Choroid plexus epithelial cell (primary cell): ENCODE measurements around the gene HOXD4.
A peak's percentile ranks its signal among the peaks of the same experiment; 100 is the strongest.

Experiments used
- DNase-seq: peaks from one replicate; pipeline ENCODE4 v3.0.0-alpha.2; 2010; ENCODE audit warnings: low read depth
- H3K4me3 ChIP-seq: 2 replicates; pipeline ENCODE4 v1.5.1; 2011; ENCODE audit warnings: low read depth, mild to moderate bottlenecking, control low read depth, low read length, moderate library complexity
- TF ChIP-seq, protein P1 (sequence below): conservative IDR thresholded peaks from 2 replicates; pipeline ENCODE4 v1.5.1; 2011; ENCODE audit warnings: low read depth, mild to moderate bottlenecking, control low read depth, inconsistent platforms, low read length, moderate library complexity

Gene HOXD4

DNA sequence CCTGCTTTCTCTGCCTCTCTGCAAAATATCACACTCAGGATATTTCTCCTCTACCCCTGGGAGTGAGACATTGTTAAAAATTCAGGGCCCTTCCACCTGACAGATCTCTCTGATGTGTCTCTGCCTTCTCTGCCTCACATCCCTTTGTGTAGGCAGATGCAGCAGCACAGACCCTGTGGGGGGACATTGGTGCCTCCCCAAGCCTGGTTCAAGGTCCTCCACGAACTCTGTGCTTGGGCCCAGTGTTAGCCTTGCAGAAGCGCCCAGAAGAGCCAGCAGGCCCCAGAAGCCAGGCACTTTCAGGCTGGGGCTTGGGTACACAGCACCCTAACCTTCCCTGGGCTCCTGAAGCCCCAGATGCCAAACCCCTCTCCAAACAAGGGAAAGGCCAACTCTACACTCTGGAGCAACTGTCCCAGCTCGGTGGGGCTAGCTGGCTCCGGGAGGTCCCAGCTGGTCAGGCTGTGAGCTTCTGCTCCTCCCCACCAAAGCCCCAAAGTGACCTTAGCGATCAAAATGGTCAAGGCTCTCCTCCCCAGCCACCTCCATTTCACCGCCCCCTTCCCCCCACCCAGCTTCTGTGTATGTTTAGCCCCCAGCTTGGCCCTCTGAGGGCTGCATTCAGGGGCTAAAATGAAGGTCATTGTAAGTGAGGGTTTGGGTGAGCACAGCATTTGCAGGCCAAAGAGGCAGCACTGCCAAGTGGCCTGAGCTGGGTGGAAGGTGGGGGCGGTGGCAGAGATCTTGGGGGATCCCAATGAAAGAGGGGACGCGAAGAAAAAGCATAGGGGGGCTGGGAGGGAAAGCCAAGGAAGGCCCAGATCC is 26.2 kb upstream of the HOXD4 start:
- TF ChIP-seq, protein P1, sequence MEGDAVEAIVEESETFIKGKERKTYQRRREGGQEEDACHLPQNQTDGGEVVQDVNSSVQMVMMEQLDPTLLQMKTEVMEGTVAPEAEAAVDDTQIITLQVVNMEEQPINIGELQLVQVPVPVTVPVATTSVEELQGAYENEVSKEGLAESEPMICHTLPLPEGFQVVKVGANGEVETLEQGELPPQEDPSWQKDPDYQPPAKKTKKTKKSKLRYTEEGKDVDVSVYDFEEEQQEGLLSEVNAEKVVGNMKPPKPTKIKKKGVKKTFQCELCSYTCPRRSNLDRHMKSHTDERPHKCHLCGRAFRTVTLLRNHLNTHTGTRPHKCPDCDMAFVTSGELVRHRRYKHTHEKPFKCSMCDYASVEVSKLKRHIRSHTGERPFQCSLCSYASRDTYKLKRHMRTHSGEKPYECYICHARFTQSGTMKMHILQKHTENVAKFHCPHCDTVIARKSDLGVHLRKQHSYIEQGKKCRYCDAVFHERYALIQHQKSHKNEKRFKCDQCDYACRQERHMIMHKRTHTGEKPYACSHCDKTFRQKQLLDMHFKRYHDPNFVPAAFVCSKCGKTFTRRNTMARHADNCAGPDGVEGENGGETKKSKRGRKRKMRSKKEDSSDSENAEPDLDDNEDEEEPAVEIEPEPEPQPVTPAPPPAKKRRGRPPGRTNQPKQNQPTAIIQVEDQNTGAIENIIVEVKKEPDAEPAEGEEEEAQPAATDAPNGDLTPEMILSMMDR, result no peak
- DNase-seq, result no peak
- no peak overlapping the region for H3K4me3 ChIP-seq

DNA sequence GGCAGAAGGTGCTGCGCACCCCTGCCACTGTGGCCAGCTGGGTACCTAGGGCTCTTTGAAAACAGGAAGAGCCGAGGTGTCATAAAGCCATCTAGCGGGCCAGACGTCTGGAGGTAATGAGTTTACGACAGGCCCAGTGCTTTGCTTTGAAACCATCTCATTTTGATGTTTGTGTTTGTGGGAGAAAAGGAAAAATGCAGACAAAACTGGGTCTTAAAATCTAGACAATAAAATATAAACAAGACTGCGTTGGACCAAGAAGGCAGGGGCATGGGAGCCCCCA is 25.6 kb upstream of the HOXD4 start:
- TF ChIP-seq, protein P1, result no peak
- no peak overlapping the region for H3K4me3 ChIP-seq
- DNase-seq, result no peak

DNA sequence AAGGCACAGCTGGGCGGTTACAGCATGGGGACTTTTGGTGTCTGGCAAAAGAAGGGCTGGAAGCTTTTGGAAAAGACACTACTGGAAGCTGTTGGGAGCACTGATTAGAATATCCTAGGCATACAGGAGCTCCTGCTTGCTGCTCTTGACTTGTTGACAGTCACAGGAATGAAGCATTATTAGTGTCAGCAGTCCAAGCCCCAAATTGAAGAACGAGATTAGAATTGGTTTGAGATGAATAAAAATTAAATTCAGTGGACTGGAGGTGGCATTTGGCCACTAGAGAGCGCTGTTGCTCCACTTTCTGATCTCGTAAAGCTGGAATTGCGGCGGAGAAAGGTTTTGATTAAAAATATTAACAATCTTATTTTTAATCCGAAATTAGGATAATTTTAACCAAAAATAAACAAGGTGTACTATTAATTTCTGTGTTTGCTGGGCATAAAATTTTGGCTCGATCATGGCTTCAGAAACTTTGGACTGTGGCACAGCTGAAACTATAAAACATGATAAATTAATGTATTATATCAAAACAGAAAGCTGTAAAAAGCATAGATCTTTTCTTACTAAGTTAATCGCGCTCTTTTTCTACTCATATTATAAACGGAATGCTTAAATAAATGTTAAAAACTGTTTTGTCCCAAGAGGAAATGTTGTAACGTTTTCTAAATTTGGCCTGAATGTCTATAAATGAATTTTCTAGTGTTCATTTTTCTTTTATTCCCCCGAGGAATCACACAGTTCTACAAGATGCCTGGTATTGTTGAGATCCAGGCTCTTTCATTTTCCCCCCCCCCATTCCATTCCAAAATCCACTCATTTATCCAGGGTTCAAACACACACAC is 24.2 kb upstream of the HOXD4 start:
- DNase-seq, result peak; percentile 72
- H3K4me3 ChIP-seq, result no peak overlapping the region
- TF ChIP-seq, protein P1, result peak; percentile 86

DNA sequence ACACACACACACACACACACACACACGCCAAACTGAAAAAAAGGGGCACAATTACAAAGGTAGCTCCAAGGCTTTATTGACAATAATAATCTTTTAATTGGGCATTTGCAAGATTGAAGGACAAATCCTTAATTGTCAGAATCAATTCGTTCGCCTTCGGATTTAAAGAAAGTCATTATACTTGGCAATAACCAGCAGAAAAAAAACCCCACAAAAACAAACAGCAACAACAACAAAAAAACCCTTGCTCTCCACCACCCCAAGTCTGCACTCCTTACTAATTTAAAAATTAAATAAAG is 23.6 kb upstream of the HOXD4 start:
- H3K4me3 ChIP-seq, result no peak overlapping the region
- TF ChIP-seq, protein P1, result no peak
- DNase-seq, result no peak

DNA sequence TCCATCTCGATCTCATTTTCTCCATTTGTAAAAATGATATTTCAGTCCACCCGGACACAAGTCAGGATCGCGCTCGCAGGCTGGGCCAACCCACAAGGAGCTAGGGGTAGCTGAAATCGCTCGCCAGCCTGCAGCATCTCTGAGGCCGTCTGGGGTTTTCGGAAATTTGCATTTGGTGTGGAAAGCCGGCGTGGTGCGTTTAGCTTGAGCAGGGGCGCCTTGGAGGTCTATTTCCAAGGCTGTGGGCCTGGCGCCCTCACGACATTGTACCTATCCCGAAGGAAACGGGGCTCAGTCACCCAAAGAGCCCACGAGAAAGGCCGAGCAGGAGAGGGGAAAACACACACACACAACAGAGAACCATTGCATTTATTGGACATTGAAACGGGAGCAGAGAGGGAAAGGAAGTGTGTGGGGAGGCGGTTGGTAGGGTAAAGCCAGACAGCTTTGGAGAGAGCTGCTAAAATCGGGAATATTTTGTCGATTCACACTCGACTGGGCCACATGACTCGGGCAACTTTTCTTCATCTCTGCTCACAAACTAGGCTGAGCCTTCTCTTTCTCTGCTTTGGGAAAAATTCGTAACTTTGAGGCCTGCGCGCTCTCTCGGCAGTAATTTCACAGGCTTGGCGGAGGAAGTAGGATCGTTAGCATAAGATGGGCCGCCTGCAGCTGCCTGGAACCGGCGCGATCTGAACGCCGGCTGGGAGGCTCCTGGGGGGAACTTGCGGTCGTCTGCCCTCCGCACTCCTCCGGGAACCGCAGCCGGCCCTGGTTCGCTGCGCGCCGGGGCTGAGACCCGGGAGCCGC is 23.0 kb upstream of the HOXD4 start:
- no peak for DNase-seq
- H3K4me3 ChIP-seq, result no peak overlapping the region
- TF ChIP-seq, protein P1, result no peak

DNA sequence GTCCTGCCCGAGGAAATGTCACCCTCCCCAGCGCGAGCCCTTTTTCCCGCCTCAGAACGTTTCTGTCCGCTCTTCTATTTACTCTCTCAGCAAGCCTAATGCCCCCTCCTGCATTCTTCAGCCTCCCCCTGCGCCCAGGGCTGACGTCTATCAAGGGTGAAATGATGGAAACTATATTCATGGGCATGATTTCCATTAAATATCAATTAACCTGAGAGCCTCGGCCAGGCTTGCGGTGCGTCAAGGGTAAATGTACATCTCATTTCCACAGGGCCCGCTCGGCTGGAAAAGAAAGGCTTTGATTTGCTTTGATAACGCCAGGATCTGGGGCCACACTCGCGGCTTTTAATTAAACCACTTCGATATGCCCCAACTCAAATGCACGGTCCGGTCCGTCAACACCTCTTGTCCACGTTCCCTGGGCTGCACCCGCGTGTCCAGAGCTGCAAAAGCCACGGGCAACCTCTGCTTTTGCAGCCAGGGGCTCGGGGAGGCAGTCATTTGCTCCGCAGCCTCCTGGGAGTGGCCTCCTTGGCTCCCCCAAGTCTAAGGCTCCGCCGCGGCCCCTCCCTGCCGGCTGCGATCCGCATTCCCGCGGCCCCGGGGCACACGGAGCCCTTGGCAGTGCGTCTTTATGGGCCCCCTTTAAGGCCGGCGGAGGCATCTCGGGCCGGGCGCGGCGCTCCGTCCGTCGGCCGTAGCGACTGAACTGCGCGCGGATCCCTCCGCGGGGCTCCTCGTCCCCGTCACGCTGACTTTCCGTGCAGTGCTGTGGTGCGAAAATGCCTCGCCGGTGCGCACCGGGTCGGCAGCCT is 22.2 kb upstream of the HOXD4 start, which contains the start of gene HOXD8:
Gene HOXD8, plus strand, starts transcription at position 724 of the 815 bp plus-strand sequence. CDS start 662 bp downstream, outside the sequence.
- TF ChIP-seq, protein P1, result no peak
- H3K4me3 ChIP-seq, result no peak within 1 kb of the TSS
- DNase-seq, result no peak
